ENCODE data around the gene ANTXR1. TPM values are rescaled to one million over a fixed set of nuclear protein-coding genes. Genes with fewer than 3 reads are reported as not detected.

The ANTXR1 gene
- total RNA-seq, 1 experiment from 2014 or later, result 37.3 TPM

- H2BK120ac ChIP-seq (ENCODE audit: low read depth, low read length, poor library complexity, severe bottlenecking), result no peak overlapping the region
- H4K5ac ChIP-seq (ENCODE audit: insufficient read length, low read depth, low read length), result no peak overlapping the region
- Mint-ChIP-seq H3K27ac (no peak overlapping the region), H3K36me3 (ENCODE audit: insufficient read depth in 1 of 3, low read depth in 3 of 3) (peaks cover 5 to 20% (median 14%) of the 10 kb centered on the region in 3 experiments; a peak in 5 of 7 replicates), H3K9me3 (no peaks in the 10 kb centered on the region), H3K4me3 (no peak overlapping the region), H3K27me3 (ENCODE audit: low read depth) (no peaks in the 10 kb centered on the region), H3K4me1 (peaks cover 0 to 7% of the 10 kb centered on the region in 2 experiments; a peak in 2 of 4 replicates)
- H3K27ac ChIP-seq (ENCODE audit: insufficient read length, low read depth, low read length), result no peak overlapping the region
- H3K27me3 ChIP-seq (ENCODE audit: insufficient read depth, low read length), result no peaks in the 10 kb centered on the region
- no peak overlapping the region for H4K91ac ChIP-seq (ENCODE audit: insufficient read length, low read depth, low read length)
- H2BK15ac ChIP-seq (ENCODE audit: low read depth, low read length), result no peak overlapping the region
- H3K56ac ChIP-seq (ENCODE audit: insufficient read length, low read depth, low read length), result no peak overlapping the region
- H2BK5ac ChIP-seq (ENCODE audit: insufficient read length, low read length), result no peak overlapping the region
- no peaks in the 10 kb centered on the region for H4K20me1 ChIP-seq (ENCODE audit: control insufficient read depth, insufficient read depth, insufficient read length)
- H3K23me2 ChIP-seq (ENCODE audit: insufficient read length, low read depth, low read length, poor library complexity, severe bottlenecking), result no peaks in the 10 kb centered on the region
- no peaks in the 10 kb centered on the region for H3K79me2 ChIP-seq (ENCODE audit: insufficient read depth, low read length)
- no peaks in the 10 kb centered on the region for H3K4me1 ChIP-seq (ENCODE audit: insufficient read depth, low read length)
- WGBS (ENCODE audit: extremely low coverage, insufficient read length, low lambda C conversion rate), result no CpG with 5 or more reads among the region's 6 CpGs
- H3K79me1 ChIP-seq (ENCODE audit: insufficient read depth, low read depth, low read length, poor library complexity, severe bottlenecking), result no peaks in the 10 kb centered on the region
- TF ChIP-seq CTCF (conservative IDR thresholded peaks at IDR 0.05), result no peak
- no peak overlapping the region for H3K23ac ChIP-seq (ENCODE audit: insufficient read length, low read depth, low read length)
- no peak overlapping the region for H3K18ac ChIP-seq (ENCODE audit: insufficient read length, low read depth, low read length)
- no peak for DNase-seq
- no peak overlapping the region for H3K4ac ChIP-seq (ENCODE audit: low read depth, low read length)
- H3T11ph ChIP-seq (ENCODE audit: low read length), result no peak overlapping the region
- H3K9me3 ChIP-seq (ENCODE audit: control insufficient read depth, low read depth, low read length), result no peaks in the 10 kb centered on the region
- no peak overlapping the region for H2AFZ ChIP-seq (ENCODE audit: low read length)
- H2BK12ac ChIP-seq (ENCODE audit: insufficient read length, low read depth, low read length), result no peak overlapping the region
- H2BK20ac ChIP-seq (ENCODE audit: low read depth, low read length, poor library complexity, severe bottlenecking), result no peak overlapping the region
- H3K4me2 ChIP-seq (ENCODE audit: insufficient read depth, insufficient read length, low read length), result no peak overlapping the region
- H4K8ac ChIP-seq (replicated peaks; ENCODE audit: insufficient read length, low read depth, low read length), result no peak overlapping the region
- H3K9ac ChIP-seq (ENCODE audit: extremely low read depth, insufficient read length, low read length), result no peak overlapping the region
- no peak overlapping the region for H2AK5ac ChIP-seq (ENCODE audit: insufficient read length, low read length)
- no peak overlapping the region for H3K14ac ChIP-seq (ENCODE audit: insufficient read depth, low read length)
Observed at GRCh38 chr2:69200107-69200520, 187.1 kb downstream of the ANTXR1 start.
